Ovary (tissue), 9 donors: Measurements from ENCODE around the gene RGS4. TPM values are rescaled to one million over a fixed set of nuclear protein-coding genes. Genes with fewer than 3 reads are reported as not detected.

Experiments used
- DNase-seq, 5 donors: peaks; one replicate each; pipeline ENCODE4 v3.0.0-alpha.2; 2019 to 2020
- H3K27ac ChIP-seq, 2 donors: fragments of 200-600 bp; one replicate each; pipeline versions ENCODE4 v1.5.1 to v1.8.0; 2019 to 2022
- H3K27me3 ChIP-seq: fragments of 200-600 bp; one replicate; pipeline ENCODE4 v1.8.0; 2022
- H3K36me3 ChIP-seq: fragments of 200-600 bp; sonication (generic); one replicate; pipeline ENCODE4 v1.5.1; 2019
- H3K4me1 ChIP-seq: one replicate; pipeline ENCODE4 v1.8.1; 2013; ENCODE audit warnings: mild to moderate bottlenecking, moderate library complexity; ENCODE audit not compliant: insufficient read depth
- H3K4me3 ChIP-seq: fragments of 200-600 bp; sonication (generic); one replicate; pipeline ENCODE4 v1.5.1; 2017
- H3K9me3 ChIP-seq, 2 donors: fragments of 200-600 bp in 1 of 2; sonication (generic) in 1 of 2; one replicate each; pipeline versions ENCODE4 v1.5.1 to v1.8.1; 2013 to 2019; ENCODE audit warnings: mild to moderate bottlenecking in 1 of 2, moderate library complexity in 1 of 2
- EP300 ChIP-seq: sonication (generic); formaldehyde crosslinking; IDR thresholded peaks from one replicate; pipeline ENCODE4 v1.6.1; 2017; ENCODE audit warnings: antibody characterized with exemption
- POLR2A ChIP-seq: fragments of 450-650 bp; IDR thresholded peaks from one replicate; pipeline ENCODE4 v1.6.1; 2017; ENCODE audit warnings: antibody characterized with exemption, mild to moderate bottlenecking, moderate library complexity
- WGBS, 3 donors: extraction: QIAGEN DNeasy Blood & Tissue Kit in 1 of 3; methylation state at CpG; one replicate each; pipeline versions ENCODE4 v1.1.5 to v1.1.7; 2013 to 2017; 5-methylcytosine and 5-hydroxymethylcytosine counted together
- intact Hi-C, 4 donors: fragments of 100-400 bp; cut with DNase I; formaldehyde crosslinking; loops; one replicate each; pipeline versions ENCODE4 v1.11.0 to v1.15.1; 2022 to 2023
- polyA plus RNA-seq, 2 donors: library from polyadenylated mRNA; stranded (reverse); fragments of 200-250 nt in 1 of 2; fragments of 350-450 nt in 1 of 2; fragmentation: Illumina TruSeq in 1 of 2; extraction: RNeasy Lipid Tissue Mini Kit (QIAGEN cat#74804) in 1 of 2; gene quantifications; one replicate each; pipeline ENCODE4 v1.2.3, GENCODE V29; 2013 to 2014
- total RNA-seq, 7 donors: library from RNA; depleted of rRNA in 2 of 7; stranded (reverse); fragments of >200 nt in 2 of 7; fragmentation: NEBNext Ultra II Directional in 3 of 7; extraction: Animal tissue kit (Norgen Biotek cat#: 25700) in 3 of 7; gene quantifications; one replicate each; pipeline versions ENCODE4 v1.1.0 to v1.2.4, GENCODE V29; 2016 to 2023
- TF ChIP-seq, protein P1 (sequence below), 3 donors: fragments of 450-650 bp in 2 of 3; fragments of 200-600 bp in 1 of 3; IDR thresholded peaks; one replicate each; pipeline versions ENCODE4 v1.5.1 to v1.8.0; 2016 to 2022; ENCODE audit warnings: antibody characterized with exemption in 3 of 3, mild to moderate bottlenecking in 1 of 3
- donor health status: DM: no; HTN: no; CAD: no; lungs with moderate emphysema.
- donor health status: DM: no; HTN: no; CAD: no.
- donor health status: Bipolar disorder and iron deficiency.
- donor health status: DM: yes; HTN: yes; CAD: no.
- donor health status: DM: no; HTN: no; CAD: no.
- donor health status: DM: yes; HTN: yes; CAD: no.

RGS4 gene
- total and polyA plus RNA-seq, 9 donors: 0.20 to 66.7 (median 2.9) TPM

DNA sequence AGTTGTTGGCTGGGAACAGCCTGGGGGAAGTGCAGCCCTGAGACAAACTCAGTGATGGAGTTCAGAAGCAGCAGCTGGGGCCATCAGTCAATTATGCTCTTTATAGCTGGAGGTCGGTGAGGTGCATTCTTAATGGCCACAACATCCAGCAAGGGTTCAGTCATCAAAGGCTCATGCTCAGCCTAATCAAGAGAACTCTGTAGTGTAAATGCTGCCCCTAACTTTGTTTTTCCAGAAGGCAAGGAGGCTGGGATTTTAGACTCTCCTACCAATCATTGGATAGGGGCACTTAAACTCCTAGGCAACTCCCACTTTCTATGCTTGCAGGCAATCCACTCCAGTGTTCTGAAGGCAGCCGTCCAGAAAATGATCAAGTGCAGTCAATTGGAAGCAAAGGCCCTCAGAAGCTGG is 15.0 kb upstream of the RGS4 start:
- H3K27me3 ChIP-seq: no peaks in the 10 kb centered on the region
- no peak for DNase-seq
- H3K4me1 ChIP-seq: no peaks in the 10 kb centered on the region
- H3K36me3 ChIP-seq: no peaks in the 10 kb centered on the region
- H3K9me3 ChIP-seq: no peaks in the 10 kb centered on the region
- H3K27ac ChIP-seq: no peak overlapping the region
- WGBS, 3 donors: 26 to 42% (median 37%) methylated on average over 2 of the region's 2 CpGs
- intact Hi-C loops: no loop called here
- TF ChIP-seq POLR2A: no peak
- TF ChIP-seq EP300: no peak
- TF ChIP-seq, protein P1, sequence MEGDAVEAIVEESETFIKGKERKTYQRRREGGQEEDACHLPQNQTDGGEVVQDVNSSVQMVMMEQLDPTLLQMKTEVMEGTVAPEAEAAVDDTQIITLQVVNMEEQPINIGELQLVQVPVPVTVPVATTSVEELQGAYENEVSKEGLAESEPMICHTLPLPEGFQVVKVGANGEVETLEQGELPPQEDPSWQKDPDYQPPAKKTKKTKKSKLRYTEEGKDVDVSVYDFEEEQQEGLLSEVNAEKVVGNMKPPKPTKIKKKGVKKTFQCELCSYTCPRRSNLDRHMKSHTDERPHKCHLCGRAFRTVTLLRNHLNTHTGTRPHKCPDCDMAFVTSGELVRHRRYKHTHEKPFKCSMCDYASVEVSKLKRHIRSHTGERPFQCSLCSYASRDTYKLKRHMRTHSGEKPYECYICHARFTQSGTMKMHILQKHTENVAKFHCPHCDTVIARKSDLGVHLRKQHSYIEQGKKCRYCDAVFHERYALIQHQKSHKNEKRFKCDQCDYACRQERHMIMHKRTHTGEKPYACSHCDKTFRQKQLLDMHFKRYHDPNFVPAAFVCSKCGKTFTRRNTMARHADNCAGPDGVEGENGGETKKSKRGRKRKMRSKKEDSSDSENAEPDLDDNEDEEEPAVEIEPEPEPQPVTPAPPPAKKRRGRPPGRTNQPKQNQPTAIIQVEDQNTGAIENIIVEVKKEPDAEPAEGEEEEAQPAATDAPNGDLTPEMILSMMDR (IDR thresholded peaks at IDR 0.05): no peak
- no peak overlapping the region for H3K4me3 ChIP-seq

- Histone ChIP-seq H3K27me3 (no peaks in the 10 kb centered on the region), H3K27ac (no peak overlapping the region), H3K4me3 (no peak overlapping the region), H3K9me3 (no peaks in the 10 kb centered on the region), H3K36me3 (no peaks in the 10 kb centered on the region), H3K4me1 (no peaks in the 10 kb centered on the region)
- 17 to 25% (median 19%) methylated on average over 2 of the region's 2 CpGs for whole genome bisulfite sequencing, 3 donors
- DNase-seq: no peak
- TF ChIP-seq, protein P1 (IDR thresholded peaks at IDR 0.05): no peak
- TF ChIP-seq EP300 (no peak), POLR2A (no peak)
- intact Hi-C loops: no loop called here
These were observed 14.2 kb upstream of the RGS4 start for GRCh38 chr1:163055005-163055404.

DNA sequence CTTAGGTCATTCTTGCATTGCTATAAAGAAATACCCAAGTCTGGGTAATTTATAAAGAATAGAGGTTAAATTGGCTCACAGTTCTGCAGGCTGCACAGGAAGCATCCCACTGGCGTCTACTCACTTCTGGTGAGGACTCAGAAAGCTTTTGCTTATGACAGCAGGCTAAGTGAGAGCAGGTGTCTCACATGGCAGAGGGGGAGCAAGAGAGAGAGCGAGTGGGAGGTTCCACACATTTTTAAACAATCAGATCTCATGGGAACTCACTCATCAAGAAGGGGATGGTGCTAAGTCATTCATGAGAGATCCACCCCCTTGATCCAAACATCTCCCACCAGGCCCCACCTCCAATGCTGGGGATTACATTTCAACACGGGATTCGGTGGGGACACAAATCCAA is 13.6 kb upstream of the RGS4 start:
- no peak overlapping the region for H3K27ac ChIP-seq
- WGBS, 3 donors: 59 to 72% (median 65%) methylated on average over 4 of the region's 4 CpGs
- no peaks in the 10 kb centered on the region for H3K4me1 ChIP-seq
- intact Hi-C loops: no loop called here
- H3K9me3 ChIP-seq: no peaks in the 10 kb centered on the region
- DNase-seq: no peak
- no peak for TF ChIP-seq POLR2A
- TF ChIP-seq EP300: no peak
- TF ChIP-seq, protein P1 (IDR thresholded peaks at IDR 0.05): no peak
- no peaks in the 10 kb centered on the region for H3K36me3 ChIP-seq
- H3K4me3 ChIP-seq: no peak overlapping the region
- H3K27me3 ChIP-seq: no peaks in the 10 kb centered on the region

GRCh38 chr1:163056831-163057230 is 12.3 kb upstream of the RGS4 start:
- TF ChIP-seq EP300 (no peak), POLR2A (no peak)
- TF ChIP-seq, protein P1 (IDR thresholded peaks at IDR 0.05): no peak

More at GRCh38 chr1:163056831-163057230, 12.3 kb upstream of the RGS4 start:
- H3K4me1 ChIP-seq: no peaks in the 10 kb centered on the region
- intact Hi-C loops: no loop called here
- no peak overlapping the region for H3K27ac ChIP-seq
- H3K9me3 ChIP-seq: no peaks in the 10 kb centered on the region
- no peaks in the 10 kb centered on the region for H3K36me3 ChIP-seq
- H3K27me3 ChIP-seq: no peaks in the 10 kb centered on the region
- no peak for DNase-seq
- no peak overlapping the region for H3K4me3 ChIP-seq
